ENCODE measurements around the gene LTO1.

DNA sequence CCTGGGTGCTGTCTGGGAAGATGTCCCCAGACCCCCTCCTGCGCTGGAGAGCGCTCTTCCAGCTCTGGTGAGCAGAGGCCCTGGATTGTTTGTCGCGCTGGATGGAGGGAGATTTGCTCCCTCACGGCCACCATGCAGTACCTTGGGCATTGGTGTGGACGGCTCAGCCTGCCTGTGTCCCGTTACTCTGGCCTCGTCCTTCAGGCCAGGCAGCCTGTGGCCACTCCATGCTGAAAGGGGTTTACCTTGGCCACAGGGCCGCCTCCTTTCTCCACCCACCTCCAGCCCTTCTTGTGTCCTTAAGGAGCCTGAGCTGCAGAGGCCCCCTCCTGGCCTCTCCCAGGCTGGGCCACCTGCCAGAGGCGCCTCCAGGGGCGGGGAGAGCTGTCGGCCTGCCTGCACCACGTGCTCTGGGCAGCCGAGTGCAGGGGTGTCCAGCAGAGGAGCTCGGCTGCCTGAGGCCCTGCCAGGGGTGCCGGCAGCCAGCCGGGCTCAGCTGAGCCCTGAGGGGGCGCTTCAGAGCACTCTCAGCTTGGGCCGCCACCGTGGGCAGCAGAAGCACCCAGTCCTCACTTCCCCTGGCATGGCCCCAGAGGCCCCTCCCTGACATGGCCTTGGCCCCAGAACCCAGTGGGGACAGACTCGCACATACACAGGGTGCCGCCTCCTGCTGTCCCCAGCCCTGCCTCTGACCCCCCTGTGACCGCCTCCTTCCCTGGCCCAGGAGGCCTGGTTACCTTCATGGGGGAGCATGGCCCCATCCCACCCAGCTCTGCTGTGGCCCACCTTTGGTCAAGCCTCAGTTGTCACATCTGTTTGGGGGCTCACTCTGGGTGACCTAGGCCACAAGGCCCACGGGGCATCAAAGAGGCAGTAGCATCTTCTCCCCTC lies 30.8 kb downstream of the LTO1 start:
- TF ChIP-seq CTCF (conservative IDR thresholded peaks at IDR 0.05; ENCODE audit: low read length) = no peak
- TF ChIP-seq EZH2phosphoT487 (IDR thresholded peaks at IDR 0.05; ENCODE audit: borderline replicate concordance) = no peak
